HG02623 (cell line): Measurements from ENCODE around the gene NEK5.

Experiments used
- ATAC-seq: cut with Tn5 transposase; IDR thresholded peaks from one replicate; pipeline ENCODE4 v1.9.1; 2021; ENCODE audit warnings: moderate library complexity; ENCODE audit not compliant: unreplicated experiment

The NEK5 gene

DNA sequence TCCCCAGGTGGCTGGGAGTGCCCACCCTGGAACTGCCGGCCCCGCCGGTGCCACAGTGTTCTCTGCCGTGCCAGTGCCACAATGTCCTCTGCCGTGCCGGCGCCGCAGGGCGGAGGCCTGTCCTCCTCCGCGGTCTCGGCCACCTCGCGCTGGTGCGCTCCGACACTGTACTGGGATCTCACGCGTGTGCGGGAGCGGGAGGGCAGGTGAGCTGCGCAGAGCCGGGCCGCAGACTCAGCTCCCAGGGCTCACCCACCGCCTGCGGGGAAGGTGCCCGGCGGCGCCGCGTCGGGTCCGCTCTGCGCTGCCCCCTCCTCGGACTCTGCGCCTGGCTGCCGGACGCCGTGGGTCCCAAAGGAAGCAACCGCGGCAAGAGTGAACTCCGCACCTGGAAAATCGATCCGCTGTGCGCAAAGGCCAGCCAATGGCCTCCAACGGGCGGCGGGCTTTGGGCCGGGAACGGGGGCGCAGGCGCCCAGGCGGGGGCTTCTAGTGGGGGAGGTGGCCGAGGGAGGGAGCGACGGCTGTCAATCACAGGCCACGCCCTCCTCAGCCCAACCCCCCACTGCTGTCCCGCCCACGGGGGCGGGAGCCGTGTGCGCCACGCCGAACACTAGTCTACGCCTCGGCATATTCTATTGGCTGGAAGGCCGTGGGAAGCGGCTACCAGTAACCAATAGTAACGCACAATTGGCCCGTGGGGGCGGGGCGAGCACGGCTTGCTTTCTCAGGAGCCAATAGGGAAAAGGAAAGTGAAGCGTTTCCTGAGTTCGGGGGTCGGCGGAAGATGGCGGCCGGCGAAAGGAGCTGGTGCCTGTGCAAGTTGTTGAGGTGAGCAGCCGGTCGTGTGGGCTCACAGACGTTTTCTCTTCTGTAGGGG, 117.0 kb downstream of the NEK5 start, which contains the start of gene ALG11:
TSS of gene ALG11 (plus strand) at position 767 of the 880 bp plus-strand sequence. CDS start at position 788, 21 bp downstream.
- peak; percentile 99 for ATAC-seq

DNA sequence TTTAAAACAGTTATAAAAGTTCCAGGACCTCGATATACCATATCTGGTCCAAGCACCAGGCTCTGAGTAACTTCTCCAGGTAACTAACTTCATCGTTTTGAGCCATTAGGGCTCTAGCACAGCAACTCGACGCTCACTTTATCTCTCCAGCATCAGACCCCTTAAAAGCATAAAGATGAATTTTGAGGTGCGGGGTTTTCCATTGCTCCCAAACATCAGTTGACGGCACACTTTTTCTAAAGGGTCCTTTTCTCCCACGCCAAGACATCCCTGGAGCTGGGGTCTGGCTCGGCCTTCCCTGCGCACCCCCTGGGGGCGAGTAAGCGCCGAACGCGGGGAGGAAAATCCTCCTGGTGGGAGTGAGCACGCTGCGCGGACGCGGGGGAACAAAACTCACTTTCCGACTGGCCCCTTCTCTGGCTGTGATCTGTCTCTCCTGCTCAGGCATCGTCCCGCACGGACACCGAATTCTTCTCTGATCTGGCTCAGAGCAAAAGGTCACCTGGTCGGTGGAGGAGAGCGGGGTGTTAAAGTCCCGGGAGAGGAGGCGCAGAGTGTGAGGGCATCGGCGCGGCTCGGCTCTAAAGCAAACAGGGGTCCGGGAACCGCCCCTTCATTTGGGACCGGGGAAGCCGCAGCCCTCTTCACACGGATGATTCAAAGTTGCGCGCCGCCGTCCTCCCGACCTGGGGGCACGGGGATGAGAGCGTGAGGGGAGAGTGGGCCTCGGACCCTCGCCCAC, 117.8 kb downstream of the NEK5 start, which contains the start of gene ATP7B:
TSS of gene ATP7B (minus strand) at position 561 of the 742 bp plus-strand sequence. CDS start at position 448, 113 bp downstream.
- no peak for ATAC-seq

DNA sequence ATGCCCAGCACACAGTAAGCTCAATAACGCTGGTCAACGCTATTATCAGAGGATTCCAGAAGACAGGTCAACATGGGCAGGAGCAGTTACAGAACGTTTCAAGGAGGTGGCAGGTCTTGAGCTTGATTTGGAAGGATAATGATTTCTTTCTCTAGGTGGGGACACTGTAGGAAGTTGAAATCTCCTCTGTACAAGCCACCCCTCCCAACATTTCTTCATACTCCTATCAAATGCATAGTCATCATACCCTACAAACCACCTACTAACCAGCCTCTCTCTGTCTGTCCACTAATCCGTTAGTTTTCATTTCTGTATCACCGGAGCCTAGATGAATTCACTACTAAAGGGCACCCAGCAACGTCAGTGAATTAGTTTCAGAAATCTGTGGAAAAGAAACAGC, 118.9 kb downstream of the NEK5 start:
- no peak for ATAC-seq

DNA sequence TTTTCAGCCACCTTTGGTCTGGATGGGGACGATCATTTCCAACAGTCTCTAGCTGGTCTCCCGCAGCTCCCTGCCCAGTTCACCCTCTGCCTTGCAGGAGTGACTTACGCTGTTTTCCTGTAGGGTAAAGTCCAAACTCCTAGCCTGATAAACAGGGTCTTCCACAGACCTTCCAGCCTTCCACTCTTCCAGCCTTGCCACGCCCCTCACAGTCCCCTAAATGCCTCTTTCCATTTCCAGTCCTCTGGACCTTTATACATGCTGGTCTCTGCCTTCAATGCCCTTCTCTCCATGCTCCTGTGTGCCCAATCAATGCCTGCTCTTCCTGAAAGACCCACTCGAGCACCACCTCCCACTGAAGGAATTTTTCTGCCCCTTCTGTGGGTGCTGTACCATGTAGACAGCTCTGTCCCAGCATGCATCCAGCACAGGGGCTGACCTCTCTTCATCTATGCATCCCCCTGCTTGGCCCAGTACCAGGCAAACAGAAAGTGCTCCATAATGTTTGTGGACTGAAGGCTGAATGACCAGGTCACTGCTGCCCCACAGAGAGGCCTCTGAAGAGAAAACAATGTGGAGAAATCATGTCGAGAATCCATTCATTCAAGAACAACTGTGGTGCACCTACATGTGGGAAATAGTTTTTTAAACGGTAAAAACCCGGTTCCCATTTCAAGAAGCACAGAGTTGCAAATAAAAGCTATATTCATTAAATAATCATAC, 122.2 kb downstream of the NEK5 start:
- ATAC-seq = no peak

DNA sequence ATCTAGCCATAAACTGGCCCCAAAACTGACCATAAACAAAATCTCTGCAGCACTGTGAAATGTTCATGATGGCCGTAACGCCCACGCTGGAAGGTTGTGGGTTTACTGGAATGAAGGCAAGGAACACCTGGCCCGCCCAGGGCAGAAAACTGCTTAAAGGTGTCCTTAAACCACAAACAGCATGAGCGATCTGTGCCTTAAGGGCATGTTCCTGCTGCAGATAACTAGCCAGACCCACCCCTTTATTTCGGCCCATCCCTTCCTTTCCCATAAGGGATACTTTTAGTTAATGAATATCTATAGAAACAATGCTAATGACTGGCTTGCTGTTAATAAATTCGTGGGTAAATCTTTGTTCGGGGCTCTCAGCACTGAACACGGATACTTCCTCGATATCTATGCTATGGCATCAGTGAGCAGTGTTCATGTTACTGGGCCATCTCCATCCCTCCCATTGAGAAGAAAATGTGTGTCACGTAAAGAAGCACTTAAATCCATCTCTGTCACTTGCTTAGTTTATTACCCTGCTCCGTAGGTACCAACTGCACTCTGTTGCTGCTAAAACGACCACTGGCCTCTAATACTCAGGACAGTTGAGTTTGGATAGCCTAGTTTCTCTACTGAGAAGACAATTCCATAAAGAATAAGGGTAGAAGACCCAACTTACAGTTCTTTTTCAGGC, 122.9 kb downstream of the NEK5 start:
- ATAC-seq = no peak

DNA sequence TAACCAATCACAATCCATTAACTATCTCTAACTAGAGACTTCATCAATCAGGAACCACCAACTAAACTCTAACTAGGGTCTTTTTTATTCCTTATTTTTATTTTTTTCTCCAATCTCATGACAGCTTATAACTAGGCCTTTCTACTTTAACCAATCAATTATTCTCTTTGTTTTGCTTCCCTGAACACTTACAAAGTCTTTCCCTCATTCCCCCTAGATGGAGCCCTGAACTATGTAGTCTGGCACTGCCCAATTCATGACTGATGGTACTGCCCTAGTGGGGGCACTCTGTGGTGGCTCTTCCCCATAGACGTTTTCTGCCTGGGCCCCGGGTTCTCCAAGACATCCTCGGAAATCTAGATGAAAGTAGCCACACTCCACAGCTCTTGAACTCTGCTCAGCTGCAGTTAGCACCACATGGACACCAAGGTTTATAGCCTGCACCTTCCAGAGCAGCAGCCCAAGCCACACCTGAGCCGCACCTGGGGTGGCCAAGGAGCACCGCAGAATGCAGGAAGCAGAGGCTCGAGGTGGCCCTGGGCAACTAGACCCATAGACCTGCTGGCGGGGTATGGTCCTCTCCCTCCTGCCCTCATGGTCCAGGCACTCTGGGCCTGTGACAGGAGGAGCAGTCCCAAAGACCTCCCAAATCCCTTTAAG, 124.2 kb downstream of the NEK5 start:
- ATAC-seq = no peak

DNA sequence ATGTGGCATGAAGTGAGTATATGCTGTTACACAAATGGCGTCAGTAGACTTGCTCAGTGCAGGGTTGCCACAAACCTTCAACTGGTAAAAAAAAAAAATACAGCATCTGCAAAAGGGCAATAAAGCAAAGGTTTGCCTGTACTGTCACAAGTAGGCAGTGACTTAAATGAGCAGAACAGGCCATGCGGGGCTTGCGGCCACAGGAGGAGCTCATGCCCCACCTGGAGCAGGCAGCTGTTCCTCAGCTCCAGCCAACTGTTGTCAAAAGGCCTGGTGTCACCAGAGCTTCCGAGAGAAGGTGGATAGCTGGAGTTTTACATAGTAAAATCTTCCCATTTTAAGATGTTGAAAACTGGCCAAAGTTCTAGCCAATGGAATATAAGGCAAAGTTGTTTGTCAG, 125.3 kb downstream of the NEK5 start:
- ATAC-seq = no peak

DNA sequence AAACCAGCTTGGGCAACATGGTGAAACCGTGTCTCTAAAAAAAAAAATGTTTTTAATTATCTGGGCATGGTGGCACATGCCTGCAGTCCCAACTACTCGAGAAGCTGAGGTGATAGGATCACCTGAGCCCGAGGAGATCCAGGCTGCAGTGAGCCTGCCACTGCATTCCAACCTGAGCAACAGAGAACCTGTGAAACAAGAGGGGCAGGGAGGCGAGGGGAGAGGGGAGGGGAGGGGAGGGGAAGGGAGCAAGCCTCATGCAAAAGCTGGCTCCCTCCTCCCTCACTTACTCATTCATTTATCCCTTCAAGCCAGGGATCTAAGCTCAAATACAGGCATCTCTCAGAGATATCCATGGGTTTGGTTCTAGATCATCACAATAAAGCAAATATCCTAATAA, 126.5 kb downstream of the NEK5 start:
- no peak for ATAC-seq

DNA sequence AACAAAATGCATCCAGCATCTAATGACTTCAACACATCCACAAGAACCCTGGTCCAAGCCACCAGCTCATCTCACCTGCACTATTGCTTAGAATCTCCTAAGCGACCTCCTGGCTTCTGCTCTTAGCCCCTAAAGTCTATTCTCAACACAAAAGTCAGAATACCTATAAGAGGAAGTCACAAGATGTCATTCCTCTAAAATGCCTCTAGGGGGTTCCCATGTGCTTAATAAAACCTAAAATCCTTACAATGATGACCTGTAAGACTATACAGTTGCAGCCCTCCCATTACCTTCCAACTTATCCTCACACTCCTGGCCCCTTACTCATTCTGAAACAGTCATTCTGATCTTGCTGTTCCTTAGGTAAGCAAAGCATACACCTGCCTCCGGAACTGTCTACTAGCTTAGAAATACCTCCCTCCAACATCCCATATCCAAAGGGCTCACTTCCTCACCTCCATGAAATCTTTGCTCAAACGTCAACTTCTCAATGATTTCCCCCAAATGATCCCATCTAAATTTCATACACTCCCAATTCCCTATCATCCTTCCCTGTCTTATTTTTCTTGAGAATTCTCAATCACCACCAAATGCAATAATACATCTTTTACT, 127.6 kb downstream of the NEK5 start:
- peak; percentile 86 for ATAC-seq

DNA sequence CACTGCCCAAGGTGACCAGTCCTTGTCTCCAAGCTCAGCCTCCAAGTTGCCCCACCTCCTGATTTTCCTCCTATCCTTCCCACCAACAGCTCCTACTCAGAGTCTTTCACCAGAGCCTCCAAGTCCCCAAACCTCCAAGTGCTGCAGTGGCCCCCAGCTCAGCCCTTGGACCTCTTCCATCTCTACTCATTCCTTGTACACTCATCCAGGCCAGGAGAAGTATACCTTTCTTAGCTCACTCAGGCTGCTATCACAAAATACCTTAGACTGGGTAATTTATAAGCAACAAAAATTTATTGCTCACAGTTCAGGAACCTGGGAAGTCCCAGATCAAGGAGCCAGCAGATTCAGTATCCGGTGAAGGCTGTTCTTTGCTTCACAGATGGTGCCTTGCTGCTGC, 129.0 kb downstream of the NEK5 start:
- ATAC-seq = no peak

DNA sequence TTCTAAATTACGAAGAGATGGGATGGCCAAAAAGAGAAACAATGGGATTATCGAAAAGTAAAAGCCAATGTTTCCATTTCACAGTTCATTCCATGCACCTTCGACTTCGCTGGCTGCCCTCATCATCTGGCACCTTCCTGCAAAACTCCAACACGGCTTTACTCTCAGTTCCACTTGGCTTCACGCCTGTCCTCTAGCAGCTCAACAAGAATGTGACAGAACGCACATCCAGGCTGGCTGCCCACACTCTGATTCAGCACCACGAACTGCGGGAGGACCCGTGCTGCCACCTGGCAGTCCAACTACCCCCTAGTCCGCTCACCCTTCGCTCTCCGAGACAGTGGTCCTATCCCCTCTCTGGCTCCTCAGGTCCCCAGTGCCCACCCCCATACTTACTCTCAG, 129.4 kb downstream of the NEK5 start:
- ATAC-seq = no peak

DNA sequence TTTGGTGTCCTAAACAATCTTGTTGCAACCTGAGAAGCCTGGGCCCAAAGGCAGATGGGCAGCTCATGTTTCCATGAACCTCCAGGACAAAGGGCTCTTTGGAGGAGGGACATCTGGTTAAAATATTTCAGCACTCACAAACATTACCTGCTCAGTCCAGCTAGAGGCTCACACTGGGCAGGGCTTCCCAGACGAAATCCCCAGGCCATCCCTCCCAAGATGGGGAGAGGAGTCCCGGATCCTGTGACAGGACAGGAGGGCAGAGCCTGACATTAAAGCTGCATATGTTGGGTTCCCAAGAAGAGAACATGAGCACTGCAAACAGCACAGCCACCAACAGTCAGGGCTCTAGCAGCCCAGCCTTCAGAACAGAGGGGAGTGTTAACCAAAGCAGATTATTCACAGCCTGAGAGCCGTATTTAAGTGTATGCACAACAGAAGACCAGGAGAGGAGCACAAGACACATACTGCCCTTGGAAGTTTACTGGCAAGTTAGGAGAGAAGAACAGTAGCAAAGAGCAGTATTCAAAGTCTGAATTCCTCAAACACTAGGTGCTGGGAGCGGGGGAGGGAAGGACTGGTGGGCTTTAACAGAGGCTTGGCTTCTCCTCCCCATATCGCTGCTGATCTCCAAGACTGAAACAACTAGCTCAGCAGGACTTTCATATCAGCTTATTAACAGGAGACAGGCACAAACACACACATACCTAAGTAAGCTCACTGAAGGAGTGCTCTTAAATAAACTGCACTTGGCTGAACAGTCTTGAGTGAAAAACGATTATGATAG, 130.0 kb downstream of the NEK5 start:
- ATAC-seq = no peak

DNA sequence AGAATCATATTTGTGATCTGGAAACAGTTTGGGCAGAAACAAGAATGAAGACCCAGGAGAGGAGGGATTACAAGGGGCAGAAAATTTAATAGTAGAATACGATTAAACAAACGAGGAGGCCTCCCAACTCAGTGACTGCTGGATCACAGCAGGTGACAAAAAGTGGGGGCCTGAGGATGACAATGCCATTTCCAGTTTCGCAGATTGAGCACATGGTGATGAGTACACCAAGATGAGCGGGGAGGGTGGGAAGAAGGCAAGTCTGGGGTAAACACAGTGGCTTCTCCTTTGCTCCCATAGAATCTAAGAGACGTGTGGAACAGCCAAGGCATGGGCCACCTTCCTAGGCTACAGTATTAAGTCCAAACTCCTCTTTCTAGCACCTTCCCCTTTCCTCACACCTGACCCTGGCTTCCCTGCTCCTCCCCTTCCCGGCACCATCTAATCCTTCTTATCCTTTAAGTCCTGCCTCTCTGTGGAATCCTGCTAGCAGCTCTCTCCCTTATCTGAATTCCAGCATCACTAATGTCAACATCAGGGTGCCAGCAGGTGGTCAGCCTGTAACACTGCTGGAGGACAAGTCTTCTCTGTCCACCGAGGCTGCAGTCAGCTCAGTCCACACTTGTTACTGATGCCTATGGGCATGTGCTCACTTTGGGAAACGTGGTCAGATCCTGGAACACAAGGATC, 131.1 kb downstream of the NEK5 start:
- no peak for ATAC-seq

DNA sequence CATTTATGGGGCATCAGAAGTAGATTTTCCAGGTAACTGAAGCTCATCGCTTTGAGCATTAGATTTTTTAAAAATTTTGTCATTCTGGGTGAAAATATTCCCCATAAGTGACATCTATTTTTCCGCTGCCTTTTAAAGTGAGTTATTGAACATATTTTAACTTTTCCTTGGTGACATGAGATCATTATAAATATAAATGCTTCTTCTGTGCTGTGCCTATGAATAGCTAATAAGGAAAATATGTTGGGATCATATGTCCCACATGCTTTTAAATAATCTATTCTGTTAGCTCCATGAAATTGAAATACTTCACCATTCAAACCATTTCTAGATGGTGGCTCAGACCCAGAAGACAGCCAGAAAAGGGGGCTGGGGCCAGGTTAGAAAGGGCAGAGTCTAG, 131.7 kb downstream of the NEK5 start:
- ATAC-seq = no peak

DNA sequence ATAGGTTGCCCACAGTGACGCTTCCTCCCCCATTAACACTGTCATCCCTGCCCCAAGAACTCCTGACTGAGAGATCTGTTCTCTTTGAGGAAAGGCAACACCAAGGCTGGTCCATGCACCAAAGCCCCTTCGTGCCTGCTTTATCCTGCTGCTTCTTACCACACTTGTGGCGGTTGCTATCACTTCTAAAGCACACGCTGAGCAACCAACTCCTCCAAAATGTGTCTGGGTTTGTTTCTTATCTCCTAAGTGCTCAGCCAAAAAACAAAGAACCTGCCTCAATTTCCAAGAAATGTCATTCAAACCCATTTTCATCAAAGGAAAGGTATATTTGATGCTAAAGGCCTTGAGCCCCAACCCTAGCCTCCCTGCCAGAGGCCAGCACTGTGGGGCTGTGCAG, 132.2 kb downstream of the NEK5 start:
- no peak for ATAC-seq

DNA sequence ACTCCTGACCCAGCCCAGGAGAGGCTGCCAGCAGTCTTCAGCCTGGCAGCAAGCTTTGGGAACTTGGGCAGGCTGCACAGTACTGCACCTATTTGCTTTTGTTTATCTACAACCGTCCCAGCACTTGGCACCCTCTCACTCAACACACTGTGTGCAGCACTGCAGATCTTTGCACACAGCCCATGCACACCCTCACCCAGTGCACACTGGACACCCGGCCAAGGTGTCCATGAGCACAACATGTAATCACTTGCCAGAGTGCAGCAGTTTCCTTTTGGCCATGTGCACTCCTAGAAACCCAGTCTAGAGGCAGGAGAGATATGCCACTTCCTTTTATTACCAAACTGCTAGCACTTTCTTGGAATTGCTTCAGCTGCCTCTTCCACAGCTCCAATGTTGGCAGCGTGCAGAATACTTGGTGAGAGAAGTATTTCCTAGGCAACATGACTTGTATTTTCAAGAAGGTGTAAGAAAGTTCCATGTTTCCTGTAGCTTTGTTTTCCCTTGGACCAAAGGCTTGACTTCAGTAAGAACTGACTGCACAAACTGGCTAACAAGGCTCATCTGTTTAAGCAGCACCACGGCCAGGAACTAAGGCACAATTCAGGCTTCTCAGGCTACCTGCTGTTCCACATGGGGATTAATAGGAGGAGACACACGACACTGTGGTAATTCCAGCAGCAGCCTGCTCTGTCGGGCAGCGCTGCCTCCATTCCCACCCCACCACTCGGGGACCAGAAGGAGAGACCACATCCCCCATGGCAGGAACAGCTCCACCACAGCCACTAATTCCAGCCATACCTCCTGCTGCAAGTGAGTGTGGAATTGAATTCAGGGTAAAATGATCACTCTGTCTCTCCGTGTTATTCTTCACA, 133.0 kb downstream of the NEK5 start:
- ATAC-seq = no peak

DNA sequence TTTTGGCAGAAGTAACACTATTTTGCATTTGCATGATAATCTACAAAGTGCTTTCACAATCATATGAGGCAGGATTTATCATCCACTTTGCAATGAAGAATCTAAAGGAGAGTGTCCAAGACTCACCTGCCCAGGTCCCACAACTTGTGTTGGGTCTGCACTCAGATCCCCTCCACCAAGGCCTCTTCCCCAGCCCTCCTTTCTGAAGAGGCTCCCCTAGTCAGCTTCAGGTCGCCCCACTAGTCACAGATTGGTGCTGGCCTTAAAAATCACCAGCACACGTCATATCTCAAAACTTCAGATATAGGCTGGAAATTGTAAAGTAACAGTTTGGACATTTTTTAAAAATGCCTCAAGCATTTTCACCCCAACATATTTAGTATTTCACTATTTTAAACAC, 135.2 kb downstream of the NEK5 start:
- ATAC-seq = no peak
